NT2/D1 (cell line): Measurements from ENCODE around the gene DOCK1.

Experiments
- SUZ12 ChIP-seq: IDR thresholded peaks from 2 replicates; pipeline ENCODE4 v1.6.1; 2011; ENCODE audit not compliant: insufficient read length, insufficient read depth; ENCODE audit errors: extremely low read depth
- YY1 ChIP-seq: IDR thresholded peaks from 2 replicates; pipeline ENCODE4 v1.6.1; 2011; ENCODE audit not compliant: insufficient read length, insufficient read depth
- ZNF274 ChIP-seq: IDR thresholded peaks from 2 replicates; pipeline ENCODE4 v1.6.1; 2011; ENCODE audit warnings: mild to moderate bottlenecking, low read depth, low read length

DNA sequence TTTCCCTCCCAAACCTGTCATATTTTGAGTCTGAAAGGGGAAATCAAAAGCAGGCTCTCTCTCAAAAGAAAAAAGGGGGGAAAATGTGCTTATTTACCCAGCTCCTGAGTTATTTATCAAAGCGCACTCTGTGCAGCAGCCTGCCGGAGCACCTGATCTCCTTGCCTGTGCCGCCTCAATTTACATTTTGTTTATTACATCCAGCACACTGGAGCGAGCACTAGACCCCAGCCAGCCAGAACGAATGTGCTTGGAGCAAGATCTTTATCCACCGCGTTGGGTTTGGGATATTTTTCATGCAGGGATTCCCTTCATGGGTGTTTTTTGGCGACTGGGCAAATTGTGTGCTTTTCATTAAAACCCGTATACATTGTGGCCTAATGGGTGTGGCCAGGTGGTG, 453.1 kb downstream of the DOCK1 start:
- no peak for TF ChIP-seq ZNF274
- no peak for TF ChIP-seq YY1
- no peak for TF ChIP-seq SUZ12
